ENCODE data around the gene CFAP221. TPM values are rescaled to one million over a fixed set of nuclear protein-coding genes. Genes with fewer than 3 reads are reported as not detected.

Gene CFAP221
- total RNA-seq, 1 donor from 2014 or later, result 0.61 TPM

GRCh38 chr2:119574108-119574815 is 30.0 kb downstream of the CFAP221 start:
- Histone ChIP-seq H3K4me3 (ENCODE audit: insufficient read depth, low read depth, low read length) (no peak overlapping the region), H4K20me1 (ENCODE audit: insufficient read depth, low read length) (no peaks in the 10 kb centered on the region), H3K4me1 (ENCODE audit: insufficient read depth, low read length) (no peaks in the 10 kb centered on the region), H3K27ac (ENCODE audit: low read depth, low read length) (no peak overlapping the region), H3K9ac (ENCODE audit: low read length) (no peak overlapping the region), H3K9me3 (ENCODE audit: insufficient read depth, low read depth, low read length) (no peaks in the 10 kb centered on the region), H3K79me2 (ENCODE audit: insufficient read depth, low read length) (no peaks in the 10 kb centered on the region), H3K36me3 (ENCODE audit: insufficient read depth, low read length) (no peaks in the 10 kb centered on the region), H3K27me3 (ENCODE audit: insufficient read depth, low read length) (no peaks in the 10 kb centered on the region), H3K4me2 (ENCODE audit: low read length) (no peak overlapping the region), H2AFZ (ENCODE audit: low read depth, low read length) (no peak overlapping the region)
- no peaks in the 10 kb centered on the region for H3K36me3 Mint-ChIP-seq (ENCODE audit: low read depth, unreplicated experiment)
- TF ChIP-seq CTCF (IDR thresholded peaks at IDR 0.05; ENCODE audit: insufficient read depth, low read depth, low read length) (no peak), EZH2 (IDR thresholded peaks at IDR 0.05; ENCODE audit: insufficient read depth, low read length) (no peak)
- H3K27ac Mint-ChIP-seq (ENCODE audit: unreplicated experiment), result no peak overlapping the region
- DNase-seq (ENCODE audit: low read depth), result no peak
- no peak overlapping the region for H3K4me3 Mint-ChIP-seq (ENCODE audit: unreplicated experiment)
- no peaks in the 10 kb centered on the region for H3K4me1 Mint-ChIP-seq (ENCODE audit: low read depth, unreplicated experiment)
- H3K9me3 Mint-ChIP-seq (ENCODE audit: unreplicated experiment), result peaks cover 4% of the 10 kb centered on the region
- FAIRE-seq, result no peak
- H3K27me3 Mint-ChIP-seq (ENCODE audit: low read depth, unreplicated experiment), result peaks cover 15% of the 10 kb centered on the region

- Histone ChIP-seq H3K4me2 (ENCODE audit: low read length) (no peak overlapping the region), H3K27ac (ENCODE audit: low read depth, low read length) (no peak overlapping the region), H3K79me2 (ENCODE audit: insufficient read depth, low read length) (no peaks in the 10 kb centered on the region), H3K9me3 (ENCODE audit: insufficient read depth, low read depth, low read length) (no peaks in the 10 kb centered on the region), H4K20me1 (ENCODE audit: insufficient read depth, low read length) (no peaks in the 10 kb centered on the region), H2AFZ (ENCODE audit: low read depth, low read length) (no peak overlapping the region), H3K4me3 (ENCODE audit: insufficient read depth, low read depth, low read length) (no peak overlapping the region), H3K9ac (ENCODE audit: low read length) (no peak overlapping the region), H3K27me3 (ENCODE audit: insufficient read depth, low read length) (no peaks in the 10 kb centered on the region), H3K36me3 (ENCODE audit: insufficient read depth, low read length) (no peaks in the 10 kb centered on the region), H3K4me1 (ENCODE audit: insufficient read depth, low read length) (no peaks in the 10 kb centered on the region)
- Mint-ChIP-seq H3K4me1 (ENCODE audit: low read depth, unreplicated experiment) (no peaks in the 10 kb centered on the region), H3K27me3 (ENCODE audit: low read depth, unreplicated experiment) (peaks cover 15% of the 10 kb centered on the region), H3K36me3 (ENCODE audit: low read depth, unreplicated experiment) (no peaks in the 10 kb centered on the region), H3K4me3 (ENCODE audit: unreplicated experiment) (no peak overlapping the region), H3K9me3 (ENCODE audit: unreplicated experiment) (peaks cover 4% of the 10 kb centered on the region), H3K27ac (ENCODE audit: unreplicated experiment) (no peak overlapping the region)
- TF ChIP-seq CTCF (IDR thresholded peaks at IDR 0.05; ENCODE audit: insufficient read depth, low read depth, low read length) (no peak), EZH2 (IDR thresholded peaks at IDR 0.05; ENCODE audit: insufficient read depth, low read length) (no peak)
- no peak for FAIRE-seq
- no peak for DNase-seq (ENCODE audit: low read depth)
These were observed 30.6 kb downstream of the CFAP221 start for GRCh38 chr2:119574864-119575263.

- no peaks in the 10 kb centered on the region for H3K9me3 ChIP-seq (ENCODE audit: insufficient read depth, low read depth, low read length)
- no peaks in the 10 kb centered on the region for H3K79me2 ChIP-seq (ENCODE audit: insufficient read depth, low read length)
- Mint-ChIP-seq H3K36me3 (ENCODE audit: low read depth, unreplicated experiment) (no peaks in the 10 kb centered on the region), H3K9me3 (ENCODE audit: unreplicated experiment) (peaks cover 4% of the 10 kb centered on the region), H3K27me3 (ENCODE audit: low read depth, unreplicated experiment) (peaks cover 15% of the 10 kb centered on the region), H3K4me1 (ENCODE audit: low read depth, unreplicated experiment) (no peaks in the 10 kb centered on the region), H3K27ac (ENCODE audit: unreplicated experiment) (no peak overlapping the region), H3K4me3 (ENCODE audit: unreplicated experiment) (no peak overlapping the region)
- H3K9ac ChIP-seq (ENCODE audit: low read length), result no peak overlapping the region
- DNase-seq (ENCODE audit: low read depth), result no peak
- no peaks in the 10 kb centered on the region for H4K20me1 ChIP-seq (ENCODE audit: insufficient read depth, low read length)
- H2AFZ ChIP-seq (ENCODE audit: low read depth, low read length), result no peak overlapping the region
- TF ChIP-seq CTCF (IDR thresholded peaks at IDR 0.05; ENCODE audit: insufficient read depth, low read depth, low read length), result no peak
- TF ChIP-seq EZH2 (IDR thresholded peaks at IDR 0.05; ENCODE audit: insufficient read depth, low read length), result no peak
- no peak overlapping the region for H3K4me2 ChIP-seq (ENCODE audit: low read length)
- H3K27me3 ChIP-seq (ENCODE audit: insufficient read depth, low read length), result no peaks in the 10 kb centered on the region
- no peak for FAIRE-seq
- no peak overlapping the region for H3K4me3 ChIP-seq (ENCODE audit: insufficient read depth, low read depth, low read length)
- no peak overlapping the region for H3K27ac ChIP-seq (ENCODE audit: low read depth, low read length)
- no peaks in the 10 kb centered on the region for H3K36me3 ChIP-seq (ENCODE audit: insufficient read depth, low read length)
- H3K4me1 ChIP-seq (ENCODE audit: insufficient read depth, low read length), result no peaks in the 10 kb centered on the region
These were observed 31.2 kb downstream of the CFAP221 start for GRCh38 chr2:119575439-119575838.

All from astrocyte (in vitro differentiated cells and primary cell).